GM19452 (cell line): ENCODE measurements around the gene FGF1.
"Not testable (repeated sequence)": the region's sequence is repeated elsewhere in the genome, so short reads cannot be mapped to it uniquely, and the experiment has no call there.

Experiments
- ATAC-seq: cut with Tn5 transposase; IDR thresholded peaks from one replicate; pipeline ENCODE4 v1.9.1; 2021; ENCODE audit not compliant: unreplicated experiment

Gene FGF1

GRCh38 chr5:142671266-142671665, 14.6 kb downstream of the FGF1 start:
- no peak for ATAC-seq

DNA sequence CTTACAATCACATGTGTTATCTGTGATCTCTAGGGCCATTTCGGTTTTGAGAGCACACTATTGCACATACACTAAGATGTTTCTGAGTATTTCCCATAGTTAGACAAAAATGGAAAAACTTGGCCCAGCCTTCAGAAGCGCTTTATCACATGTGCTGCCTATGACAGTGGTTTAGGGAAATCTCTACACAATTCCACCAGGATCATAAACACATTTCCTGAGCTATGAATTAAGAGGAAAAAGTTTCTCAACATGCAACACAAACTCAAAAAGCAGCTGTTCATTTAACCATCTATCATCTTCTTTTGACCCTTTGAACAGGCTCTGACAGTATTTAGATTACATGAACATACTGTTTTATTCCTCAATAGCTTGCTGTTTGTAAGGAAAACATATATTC, 15.1 kb downstream of the FGF1 start:
- ATAC-seq, result no peak

GRCh38 chr5:142669477-142669876, 16.4 kb downstream of the FGF1 start:
- ATAC-seq, result no peak

GRCh38 chr5:142668336-142668735, 17.6 kb downstream of the FGF1 start:
- ATAC-seq, result no peak

DNA sequence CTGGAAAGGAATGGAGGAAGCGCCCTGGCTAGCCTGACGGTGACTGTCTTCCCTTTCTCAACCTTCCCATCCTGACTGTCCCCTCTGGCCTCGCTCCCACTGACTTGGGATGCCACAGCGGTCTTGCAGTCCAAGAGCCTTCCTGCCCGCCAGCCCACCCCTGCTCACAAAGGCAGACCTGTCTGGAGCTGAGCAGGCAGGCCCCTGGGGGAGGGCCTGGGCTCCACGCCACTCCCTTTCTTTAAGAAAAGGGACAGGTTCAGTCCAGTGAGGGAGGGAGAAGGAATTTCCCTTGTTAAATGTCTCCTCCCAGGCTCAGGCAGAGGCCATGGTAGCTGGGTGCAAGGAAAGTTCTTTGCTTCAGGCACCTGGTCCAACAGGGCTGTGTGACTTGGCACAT, 18.1 kb downstream of the FGF1 start:
- no peak for ATAC-seq

DNA sequence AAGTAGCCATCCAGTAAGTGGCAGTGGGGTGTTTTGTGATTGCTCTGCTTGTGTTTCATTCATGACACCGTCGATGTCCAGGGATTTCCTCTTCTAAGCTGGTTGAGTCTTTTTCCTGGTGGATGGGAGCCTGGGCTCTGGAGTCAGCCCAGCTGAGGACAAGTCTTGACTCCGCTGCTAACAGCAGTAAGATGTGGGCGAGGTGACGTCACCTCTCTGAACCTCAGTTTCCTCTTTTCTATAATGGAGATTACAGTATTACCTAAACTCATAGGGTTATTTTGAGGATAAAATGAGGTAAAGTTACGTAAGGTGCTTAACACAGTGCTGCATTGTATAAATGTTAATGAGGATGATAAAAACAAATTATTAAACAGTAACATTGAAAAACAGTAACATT, 21.3 kb downstream of the FGF1 start:
- ATAC-seq, result no peak

- no peak for ATAC-seq
These were observed 21.8 kb downstream of the FGF1 start for GRCh38 chr5:142664067-142664466.

DNA sequence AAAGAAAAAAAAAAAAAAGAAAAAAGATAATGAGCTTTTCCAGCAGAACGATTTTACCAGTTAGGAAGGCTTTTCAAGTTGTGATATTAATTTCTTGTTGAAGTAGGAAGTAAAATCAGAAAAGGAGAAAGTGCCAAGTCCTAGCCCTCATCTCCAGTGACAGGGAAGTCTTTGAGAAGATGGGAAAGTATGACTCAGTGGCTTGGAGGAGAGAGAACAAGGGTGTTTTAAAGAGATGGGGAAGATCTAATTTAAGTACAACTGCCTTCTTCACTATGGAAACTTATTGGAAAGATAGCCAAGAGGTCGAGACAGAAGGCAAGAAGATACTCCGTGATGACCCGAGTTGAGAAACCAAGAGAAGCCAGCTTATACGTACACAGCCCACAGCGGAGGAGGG, 22.6 kb downstream of the FGF1 start:
- ATAC-seq, result no peak

DNA sequence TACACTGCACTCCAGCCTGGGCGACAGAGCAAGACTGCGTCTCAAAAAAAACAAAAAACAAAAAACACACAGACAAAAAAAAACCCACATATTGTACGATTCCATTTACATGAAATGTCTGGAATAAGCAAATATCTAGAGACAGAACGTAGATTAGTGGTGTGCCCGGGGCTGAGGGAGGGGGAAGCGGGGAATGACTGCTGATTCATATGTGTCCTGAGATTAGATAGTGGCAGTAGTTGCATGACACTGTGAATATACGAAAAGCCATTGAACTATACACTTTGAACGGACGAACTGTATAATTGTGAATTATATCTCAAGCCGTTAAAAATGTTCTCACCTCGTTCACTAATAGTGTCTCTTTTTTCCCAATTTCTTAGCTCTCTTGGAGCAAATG, 23.9 kb downstream of the FGF1 start:
- no peak for ATAC-seq

DNA sequence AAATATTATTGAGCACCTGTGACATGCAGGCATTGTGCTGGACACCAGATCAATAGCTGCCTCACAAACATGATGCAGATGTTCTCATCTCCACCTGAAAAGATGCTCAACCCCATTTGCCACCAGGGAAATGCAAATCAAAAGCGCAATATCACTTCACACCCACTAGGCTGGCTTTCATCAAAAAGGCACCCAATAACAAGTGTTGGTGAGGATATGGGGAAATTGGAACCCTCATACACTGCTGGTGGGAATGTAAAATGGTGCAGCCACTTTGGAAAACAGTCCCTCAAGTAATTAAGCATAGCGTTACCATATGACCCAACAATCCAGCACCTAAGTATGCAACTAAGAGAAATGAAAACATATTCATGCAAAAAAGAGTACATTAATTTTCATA, 24.7 kb downstream of the FGF1 start:
- no peak for ATAC-seq

- ATAC-seq, result no peak
These were observed 25.2 kb downstream of the FGF1 start for GRCh38 chr5:142660731-142661130.

DNA sequence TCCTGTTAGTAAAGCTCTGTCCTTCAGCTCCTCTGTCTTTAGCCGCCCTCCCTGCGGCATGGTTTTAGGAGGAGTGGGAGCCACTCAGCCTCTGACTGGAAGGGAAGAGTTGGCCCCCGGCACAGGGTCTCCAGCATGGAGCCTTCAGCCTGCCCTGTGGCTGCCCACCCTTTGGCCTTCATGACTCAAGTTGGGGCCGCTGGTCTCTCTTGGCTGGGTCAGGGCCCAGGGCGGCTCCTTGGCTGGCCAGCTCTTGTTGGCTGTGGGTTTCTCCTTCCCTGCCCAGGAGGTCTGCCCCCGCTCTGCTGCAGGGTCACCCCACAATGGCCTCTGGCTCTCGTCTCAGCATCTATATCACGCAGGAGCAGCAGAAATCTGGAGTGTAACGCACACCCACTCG, 25.7 kb downstream of the FGF1 start:
- no peak for ATAC-seq

- no peak for ATAC-seq
These were observed 26.5 kb downstream of the FGF1 start for GRCh38 chr5:142659405-142659804.

DNA sequence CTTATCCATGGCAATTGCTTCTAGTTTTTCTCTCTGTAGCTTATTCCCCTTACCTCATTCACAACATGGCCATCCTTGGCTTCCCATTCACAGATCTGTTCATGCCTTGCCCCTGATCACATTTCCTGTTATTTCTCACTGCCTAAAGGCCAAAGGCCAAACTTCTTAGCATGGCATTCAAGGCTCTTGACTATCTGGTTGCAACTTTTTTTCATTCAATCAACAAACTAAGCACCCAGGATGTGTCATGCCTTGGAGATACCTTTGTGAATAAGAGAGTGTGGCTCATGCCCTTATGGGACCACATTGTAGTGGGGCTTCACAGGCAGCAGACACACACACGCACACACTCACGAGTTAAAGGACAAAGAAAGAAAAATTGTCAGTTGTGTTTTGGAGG, 27.6 kb downstream of the FGF1 start:
- ATAC-seq, result no peak

DNA sequence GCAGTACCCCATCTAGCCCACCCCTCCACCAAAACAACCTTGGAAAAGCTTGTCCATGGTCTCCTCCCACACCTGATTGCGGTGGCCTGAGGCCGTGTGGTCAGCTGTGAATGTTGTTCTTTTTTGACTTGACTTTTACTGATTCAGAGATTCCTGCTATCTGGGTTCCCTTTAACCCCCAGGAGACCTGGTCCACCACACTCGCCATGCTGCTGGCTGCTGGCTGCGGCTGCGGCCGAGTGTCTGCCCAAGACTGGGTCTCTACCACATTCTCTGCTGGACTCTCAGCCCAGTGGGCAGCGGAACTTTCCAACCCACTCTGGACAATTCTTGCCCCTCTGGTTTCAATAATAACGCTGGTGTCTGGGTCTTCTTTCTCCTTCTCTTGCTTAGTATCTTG, 28.4 kb downstream of the FGF1 start:
- ATAC-seq, result no peak

GRCh38 chr5:142655339-142656267, 30.3 kb downstream of the FGF1 start:
- ATAC-seq, result no peak

DNA sequence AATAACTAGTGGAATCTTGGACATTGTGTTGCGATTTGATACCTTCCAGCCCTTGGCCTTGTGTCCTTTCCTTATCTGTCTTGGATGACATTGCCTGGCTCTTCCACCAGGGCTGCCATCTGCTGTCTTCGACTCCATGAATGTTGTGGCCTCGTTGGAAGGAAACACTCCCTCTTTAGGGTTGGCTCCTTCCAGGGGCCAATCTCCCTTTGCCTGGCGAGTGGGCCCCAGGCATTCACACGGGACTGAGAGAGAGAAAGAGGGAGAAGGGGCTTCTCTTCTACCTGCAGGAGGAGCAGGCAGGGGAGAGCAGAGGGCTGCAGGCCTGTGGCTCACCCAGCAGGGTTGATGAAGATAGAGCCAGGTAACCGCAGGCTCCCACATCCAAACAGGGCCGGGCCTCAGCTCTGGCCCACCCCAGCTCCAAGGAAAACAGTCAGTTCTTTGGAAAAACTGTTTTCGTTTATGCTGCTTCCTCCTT, 31.3 kb downstream of the FGF1 start:
- ATAC-seq, result no peak

DNA sequence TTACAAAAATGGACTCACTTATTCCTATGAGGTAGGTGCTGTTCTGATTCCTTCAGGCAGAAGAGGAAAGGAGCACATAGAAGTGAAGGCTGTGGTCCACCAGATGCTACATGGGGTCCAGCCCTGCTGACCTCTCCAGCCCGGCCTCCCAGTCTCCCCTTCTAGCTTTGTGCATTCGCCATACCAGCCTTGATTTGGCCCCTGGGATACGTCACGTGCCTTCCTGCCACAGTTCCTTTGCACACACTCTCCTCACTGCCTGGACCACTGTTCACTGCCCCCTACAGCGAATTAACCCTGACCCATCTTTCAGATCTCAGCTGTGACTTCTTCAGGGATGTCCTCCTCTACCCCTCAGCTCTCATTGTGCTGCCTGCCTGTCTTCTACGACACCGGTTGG, 32.6 kb downstream of the FGF1 start:
- no peak for ATAC-seq

DNA sequence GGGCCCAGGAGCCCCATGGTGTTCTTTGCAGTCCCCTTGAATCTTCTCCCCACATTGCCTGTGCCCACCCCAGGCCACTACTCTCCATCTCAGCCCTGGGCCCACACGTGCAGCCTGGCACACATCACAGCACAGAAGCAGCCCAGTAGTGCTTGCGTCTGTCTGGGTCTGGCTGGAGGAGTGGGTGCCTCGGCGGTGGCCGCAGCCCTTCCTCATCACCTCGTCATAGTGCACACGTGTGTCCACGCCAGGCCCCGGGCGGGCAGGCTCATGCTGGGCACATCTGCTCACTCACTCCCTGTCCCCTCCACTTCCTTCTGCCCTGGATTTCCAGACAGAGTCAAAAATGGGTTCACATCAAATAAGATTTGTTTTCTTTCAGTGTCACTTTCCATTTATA, 33.3 kb downstream of the FGF1 start:
- ATAC-seq, result no peak

DNA sequence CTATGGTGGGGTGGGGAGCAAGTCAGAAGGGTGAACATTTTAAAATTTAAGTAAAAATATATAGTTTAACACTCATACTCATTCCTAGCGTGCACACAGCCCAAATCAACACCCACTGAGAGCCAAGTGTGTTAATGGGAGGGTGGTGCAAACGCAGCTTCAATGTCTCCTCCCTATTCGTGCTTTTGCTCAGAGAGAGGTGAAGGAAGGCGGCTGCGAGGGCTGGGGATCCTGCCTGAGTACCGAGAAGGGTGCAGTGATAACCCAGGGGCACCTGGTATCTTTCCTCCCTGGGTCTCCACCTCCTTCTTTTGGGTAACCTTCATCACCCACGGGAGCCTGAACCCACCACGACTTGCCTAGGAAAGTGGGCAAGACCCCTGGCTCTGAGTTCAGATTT, 35.0 kb downstream of the FGF1 start:
- ATAC-seq, result no peak

- no peak for ATAC-seq
These were observed 35.8 kb downstream of the FGF1 start for GRCh38 chr5:142650060-142650459.

DNA sequence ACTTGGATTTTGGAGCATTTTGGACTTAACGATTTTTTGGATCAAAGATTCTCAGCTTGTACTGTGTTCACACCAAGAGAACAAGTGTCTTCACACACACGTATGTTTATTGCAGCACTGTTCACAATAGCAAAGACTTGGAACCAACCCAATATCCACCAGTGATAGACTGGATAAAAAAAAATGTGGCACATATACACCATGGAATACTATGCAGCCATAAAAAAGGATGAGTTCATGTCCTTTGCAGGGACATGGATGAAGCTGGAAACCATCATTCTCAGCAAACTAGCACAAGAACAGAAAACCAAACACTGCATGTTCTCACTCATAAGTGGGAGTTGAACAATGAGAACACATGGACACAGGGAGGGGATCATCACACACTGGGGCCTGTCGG, 37.8 kb downstream of the FGF1 start:
- not testable (repeated sequence) for ATAC-seq

DNA sequence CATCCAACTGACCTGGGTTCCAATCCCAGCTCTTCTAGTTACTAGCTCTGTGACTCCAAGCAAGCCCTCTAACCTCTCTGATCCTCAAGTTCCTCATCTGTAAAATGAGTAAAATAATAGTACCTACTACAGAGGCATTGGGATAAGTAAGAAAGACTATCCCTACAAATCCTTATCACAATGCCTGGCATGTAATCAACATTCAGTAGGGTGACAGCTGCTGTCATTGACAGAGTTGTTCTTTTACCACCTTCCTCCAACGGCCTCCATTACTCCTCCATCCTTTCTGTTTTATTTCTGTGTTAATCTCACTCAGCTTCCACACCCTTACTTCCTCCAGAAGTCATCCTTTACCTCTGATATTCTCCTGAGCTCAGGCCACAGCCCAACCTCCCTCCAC, 40.4 kb downstream of the FGF1 start:
- ATAC-seq, result no peak
